GM06990 (cell line): ENCODE data around the gene HEATR9.

ENCODE experiments used
- DNase-seq: peaks from one replicate; pipeline ENCODE4 v3.0.0-alpha.2; 2011; ENCODE audit not compliant: insufficient read length; ENCODE audit errors: extremely low read depth
- H3K27me3 ChIP-seq: replicated peaks from 2 replicates; pipeline ENCODE4 v1.6.0; 2011; ENCODE audit warnings: low read length; ENCODE audit not compliant: control insufficient read depth, insufficient read depth
- H3K36me3 ChIP-seq: 2 replicates; pipeline ENCODE4 v1.5.1; 2011; ENCODE audit warnings: low read length; ENCODE audit not compliant: control insufficient read depth, insufficient read depth
- H3K4me3 ChIP-seq: replicated peaks from 2 replicates; pipeline ENCODE4 v1.5.1; 2011; ENCODE audit warnings: low read depth, mild to moderate bottlenecking, control low read depth, low read length
- CTCF ChIP-seq: IDR thresholded peaks from 2 replicates; pipeline ENCODE4 v1.5.1; 2011; ENCODE audit warnings: low read length, control low read depth, mild to moderate bottlenecking, inconsistent platforms; ENCODE audit not compliant: insufficient read depth, poor library complexity, severe bottlenecking

HEATR9 gene

GRCh38 chr17:35912942-35913341 is 44.3 kb upstream of the HEATR9 start:
- Histone ChIP-seq H3K27me3 (no peaks in the 10 kb centered on the region), H3K36me3 (no peaks in the 10 kb centered on the region), H3K4me3 (no peak overlapping the region)
- no peak for DNase-seq
- TF ChIP-seq CTCF = no peak

- no peak for DNase-seq
- no peaks in the 10 kb centered on the region for H3K36me3 ChIP-seq
- H3K4me3 ChIP-seq = no peak overlapping the region
- TF ChIP-seq CTCF = no peak
- no peaks in the 10 kb centered on the region for H3K27me3 ChIP-seq
Observed at GRCh38 chr17:35912339-35912912, 43.7 kb upstream of the HEATR9 start.

- H3K4me3 ChIP-seq = no peak overlapping the region
- H3K36me3 ChIP-seq = no peaks in the 10 kb centered on the region
- no peak for DNase-seq
- no peak for TF ChIP-seq CTCF
- H3K27me3 ChIP-seq = no peaks in the 10 kb centered on the region
Observed at GRCh38 chr17:35909408-35909807, 40.7 kb upstream of the HEATR9 start.

- DNase-seq = no peak
- TF ChIP-seq CTCF = no peak
- Histone ChIP-seq H3K4me3 (no peak overlapping the region), H3K27me3 (no peaks in the 10 kb centered on the region), H3K36me3 (no peaks in the 10 kb centered on the region)
Observed at GRCh38 chr17:35907691-35908090, 39.0 kb upstream of the HEATR9 start.

GRCh38 chr17:35906926-35907637 is 38.4 kb upstream of the HEATR9 start:
- Histone ChIP-seq H3K27me3 (no peaks in the 10 kb centered on the region), H3K36me3 (no peaks in the 10 kb centered on the region), H3K4me3 (no peak overlapping the region)
- TF ChIP-seq CTCF = no peak
- DNase-seq = no peak
